HepG2 (cell line): ENCODE data around the gene ANXA3. TPM values are rescaled to one million over a fixed set of nuclear protein-coding genes. Genes with fewer than 3 reads are reported as not detected.

ENCODE experiments used
- CHD2 ChIP-seq: IDR thresholded peaks from 2 replicates; pipeline ENCODE4 v1.6.1; 2011; ENCODE audit warnings: low read depth, low read length, improper control_type of control experiment
- HHEX ChIP-seq: IDR thresholded peaks from 2 replicates; pipeline ENCODE4 v1.6.1; 2016; ENCODE audit warnings: control low read depth
- UBTF ChIP-seq: sonication (generic); formaldehyde crosslinking; IDR thresholded peaks from 2 replicates; pipeline ENCODE4 v1.4.0; 2020; ENCODE audit warnings: mild to moderate bottlenecking, missing genetic modification reagents
- ZBTB49 ChIP-seq: sonication (generic); formaldehyde crosslinking; IDR thresholded peaks from 2 replicates; pipeline ENCODE4 v1.4.0; 2020; ENCODE audit warnings: missing genetic modification reagents, borderline replicate concordance
- polyA plus RNA-seq, 8 experiments: library from polyadenylated mRNA; depleted of rRNA in 3 of 8; stranded (reverse) in 7 of 8; unstranded in 1 of 8; fragments of >200 nt; fragmentation: Illumina TruSeq in 4 of 8; extraction: Trizol in 4 of 8; gene quantifications; 2 replicates each; pipeline versions ENCODE4 v1.2.1 to v1.2.3, GENCODE V29; 2011 to 2016; ENCODE audit warnings: low read depth in 4 of 8, missing spikeins in 1 of 8, mixed read lengths in 1 of 8; ENCODE audit not compliant: insufficient read depth in 1 of 8
- total RNA-seq, 5 experiments: library from RNA; depleted of rRNA; stranded (reverse); fragments of >200 nt; fragmentation: Illumina TruSeq; extraction: Trizol; gene quantifications; 2 replicates each; pipeline ENCODE4 v1.2.3, GENCODE V29; 2016; ENCODE audit warnings: low read depth in 1 of 5
- TF ChIP-seq, protein P1 (sequence below), 2 experiments: fragments of 450-650 bp in 1 of 2; sonication (generic) in 1 of 2; formaldehyde crosslinking in 1 of 2; IDR thresholded peaks; 2 replicates each; pipeline versions ENCODE4 v1.6.1 to v1.8.0; 2016 to 2022; ENCODE audit warnings: antibody characterized with exemption in 1 of 2, mild to moderate bottlenecking in 1 of 2, missing genetic modification reagents in 1 of 2

ANXA3 gene
- total and polyA plus RNA-seq, 2 of the 13 experiments (the other 11 are each of a cell fraction or from before 2014, with no cell fraction given) = 6.5 to 6.9 TPM

- TF ChIP-seq, protein P1, sequence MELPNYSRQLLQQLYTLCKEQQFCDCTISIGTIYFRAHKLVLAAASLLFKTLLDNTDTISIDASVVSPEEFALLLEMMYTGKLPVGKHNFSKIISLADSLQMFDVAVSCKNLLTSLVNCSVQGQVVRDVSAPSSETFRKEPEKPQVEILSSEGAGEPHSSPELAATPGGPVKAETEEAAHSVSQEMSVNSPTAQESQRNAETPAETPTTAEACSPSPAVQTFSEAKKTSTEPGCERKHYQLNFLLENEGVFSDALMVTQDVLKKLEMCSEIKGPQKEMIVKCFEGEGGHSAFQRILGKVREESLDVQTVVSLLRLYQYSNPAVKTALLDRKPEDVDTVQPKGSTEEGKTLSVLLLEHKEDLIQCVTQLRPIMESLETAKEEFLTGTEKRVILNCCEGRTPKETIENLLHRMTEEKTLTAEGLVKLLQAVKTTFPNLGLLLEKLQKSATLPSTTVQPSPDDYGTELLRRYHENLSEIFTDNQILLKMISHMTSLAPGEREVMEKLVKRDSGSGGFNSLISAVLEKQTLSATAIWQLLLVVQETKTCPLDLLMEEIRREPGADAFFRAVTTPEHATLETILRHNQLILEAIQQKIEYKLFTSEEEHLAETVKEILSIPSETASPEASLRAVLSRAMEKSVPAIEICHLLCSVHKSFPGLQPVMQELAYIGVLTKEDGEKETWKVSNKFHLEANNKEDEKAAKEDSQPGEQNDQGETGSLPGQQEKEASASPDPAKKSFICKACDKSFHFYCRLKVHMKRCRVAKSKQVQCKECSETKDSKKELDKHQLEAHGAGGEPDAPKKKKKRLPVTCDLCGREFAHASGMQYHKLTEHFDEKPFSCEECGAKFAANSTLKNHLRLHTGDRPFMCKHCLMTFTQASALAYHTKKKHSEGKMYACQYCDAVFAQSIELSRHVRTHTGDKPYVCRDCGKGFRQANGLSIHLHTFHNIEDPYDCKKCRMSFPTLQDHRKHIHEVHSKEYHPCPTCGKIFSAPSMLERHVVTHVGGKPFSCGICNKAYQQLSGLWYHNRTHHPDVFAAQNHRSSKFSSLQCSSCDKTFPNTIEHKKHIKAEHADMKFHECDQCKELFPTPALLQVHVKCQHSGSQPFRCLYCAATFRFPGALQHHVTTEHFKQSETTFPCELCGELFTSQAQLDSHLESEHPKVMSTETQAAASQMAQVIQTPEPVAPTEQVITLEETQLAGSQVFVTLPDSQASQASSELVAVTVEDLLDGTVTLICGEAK (IDR thresholded peaks at IDR 0.05) = no peak
- TF ChIP-seq, protein P1 (CRISPR knock-in tag; IDR thresholded peaks at IDR 0.05) = no peak
- TF ChIP-seq CHD2 (no peak), ZBTB49 (CRISPR knock-in tag) (no peak), UBTF (CRISPR knock-in tag) (no peak), HHEX (CRISPR knock-in tag) (no peak)
These were observed 99.8 kb downstream of the ANXA3 start (continued) for GRCh38 chr4:78651250-78651860.
